ENCODE measurements around the gene AOAH. TPM values are rescaled to one million over a fixed set of nuclear protein-coding genes. Genes with fewer than 3 reads are reported as not detected.
"Not testable (repeated sequence)": the region's sequence is repeated elsewhere in the genome, so short reads cannot be mapped to it uniquely, and the experiment has no call there.

AOAH gene
- total and polyA plus RNA-seq, 2 of the 4 experiments (the other 2 are of a cell fraction), result not detected

- H3K18ac ChIP-seq (ENCODE audit: low read depth, low read length); dilution Hi-C loops (cut with HindIII; ENCODE audit: low sequenced_read_pairs, unreplicated experiment); DNase-seq; H2AFZ ChIP-seq (replicated peaks; ENCODE audit: low read length, poor library complexity); H3K9me3 ChIP-seq (ENCODE audit: control insufficient read depth, insufficient read depth, low read length); CTCF ChIA-PET; H2AK5ac ChIP-seq (ENCODE audit: low read depth, low read length); H3K9ac ChIP-seq (ENCODE audit: low read depth, low read length); H2BK20ac ChIP-seq (ENCODE audit: low read depth, low read length); H3K27ac ChIP-seq (ENCODE audit: insufficient read depth, low read length); H2BK5ac ChIP-seq (ENCODE audit: low read depth, low read length, poor library complexity, severe bottlenecking); H3K56ac ChIP-seq (ENCODE audit: extremely low read depth, insufficient read depth, low read length); H4K20me1 ChIP-seq (ENCODE audit: insufficient read depth, low read length); H4K5ac ChIP-seq (ENCODE audit: low read depth, low read length); H3K4me1 ChIP-seq (ENCODE audit: control insufficient read depth, insufficient read depth, low read length); H3K4me2 ChIP-seq (ENCODE audit: low read depth, low read length); H3K14ac ChIP-seq (replicated peaks; ENCODE audit: low read depth, low read length); H3K4me3 ChIP-seq (ENCODE audit: insufficient read depth, low read depth, low read length); intact Hi-C loops (cut with micrococcal nuclease); H2BK120ac ChIP-seq (ENCODE audit: low read depth, low read length); H3K4ac ChIP-seq (ENCODE audit: low read depth, low read length); H3K23ac ChIP-seq (ENCODE audit: low read depth, low read length); H4K91ac ChIP-seq (ENCODE audit: insufficient read depth, low read depth, low read length); BruUV-seq (replicated peaks); POLR2A ChIA-PET (ENCODE audit: unreplicated experiment); ATAC-seq (ENCODE audit: low read depth); H2BK15ac ChIP-seq (ENCODE audit: low read depth, low read length); H3K9me1 ChIP-seq (ENCODE audit: insufficient read depth, low read length); H3K79me1 ChIP-seq (ENCODE audit: low read depth in 1 of 2, low read length in 2 of 2); H4K8ac ChIP-seq (ENCODE audit: low read depth in 2 of 2, low read length in 2 of 2); H3K36me3 ChIP-seq (ENCODE audit: control insufficient read depth, insufficient read depth, low read length); H2AK9ac ChIP-seq (replicated peaks; ENCODE audit: low read depth, low read length, poor library complexity): not testable (repeated sequence)
- H3K27me3 ChIP-seq (ENCODE audit: control insufficient read depth, insufficient read depth, low read length), result peaks cover 15% of the 10 kb centered on the region
- in situ Hi-C loops (cut with MboI; ENCODE audit: low sequenced_read_pairs), result loop anchor here (10.0 to 25.0 kb wide), 2 partner anchors 478 to 711 kb away; no protein-coding TSS in a partner anchor
- no CpG with 5 or more reads among the region's 4 CpGs for WGBS, 2 experiments (ENCODE audit: extremely low coverage in 2 of 2, insufficient read length in 1 of 2)
Observed at GRCh38 chr7:36483853-36484252, 240.4 kb downstream of the AOAH start.

Measured in IMR-90 (cell line).